IMR-90 (cell line): Measurements from ENCODE around the gene LRIG1. TPM values are rescaled to one million over a fixed set of nuclear protein-coding genes. Genes with fewer than 3 reads are reported as not detected.

Experiments
- ATAC-seq: fragments of 200-7000 bp; cut with Tn5 transposase; 2 replicates; pipeline ENCODE4 v1.9.1; 2020; ENCODE audit warnings: low read depth, mild to moderate bottlenecking, moderate library complexity
- BruUV-seq: library from RNA; stranded (reverse); fragments of 400-500 nt; replicated peaks from 2 replicates; lab custom pipeline; 2021; lab: Mats Ljungman, UMichigan
- CTCF ChIA-PET: fragments of 300-600 bp; formaldehyde crosslinking; extraction: SDS; loops from one replicate; lab custom pipeline; 2021; ENCODE audit warnings: antibody characterized with exemption; lab: Yijun Ruan, JAX
- POLR2A ChIA-PET: fragments of 300-600 bp; sonication (Branson Sonifier 250); formaldehyde crosslinking; loops from one replicate; lab custom pipeline; 2022; ENCODE audit warnings: antibody characterized with exemption; ENCODE audit not compliant: unreplicated experiment; lab: Charles Lee
- DNase-seq: peaks from one replicate; pipeline ENCODE4 v3.0.0; 2013
- H2AFZ ChIP-seq: replicated peaks from 2 replicates; pipeline ENCODE3; 2013; ENCODE audit warnings: low read length, mild to moderate bottlenecking; ENCODE audit not compliant: poor library complexity
- H2AK5ac ChIP-seq: 2 replicates; pipeline ENCODE4 v1.6.1; 2013; ENCODE audit warnings: low read depth, low read length, inconsistent platforms
- H2AK9ac ChIP-seq: replicated peaks from 2 replicates; pipeline ENCODE3; 2013; ENCODE audit warnings: mild to moderate bottlenecking, low read depth, low read length, moderate library complexity; ENCODE audit not compliant: poor library complexity
- H2BK120ac ChIP-seq: 2 replicates; pipeline ENCODE4 v1.6.1; 2013; ENCODE audit warnings: low read depth, low read length, inconsistent platforms
- H2BK15ac ChIP-seq: 3 replicates; pipeline ENCODE4 v1.6.1; 2013; ENCODE audit warnings: low read depth, low read length, inconsistent platforms
- H2BK20ac ChIP-seq: 2 replicates; pipeline ENCODE4 v1.6.1; 2013; ENCODE audit warnings: low read depth, mild to moderate bottlenecking, inconsistent platforms, low read length, moderate library complexity
- H2BK5ac ChIP-seq: 2 replicates; pipeline ENCODE4 v1.6.1; 2013; ENCODE audit warnings: mild to moderate bottlenecking, low read depth, low read length, inconsistent platforms; ENCODE audit not compliant: poor library complexity, severe bottlenecking
- H3K14ac ChIP-seq: replicated peaks from 2 replicates; pipeline ENCODE4 v1.6.1; 2013; ENCODE audit warnings: low read depth, low read length, inconsistent platforms
- H3K18ac ChIP-seq: 2 replicates; pipeline ENCODE4 v1.6.1; 2013; ENCODE audit warnings: low read depth, low read length, control low read depth
- H3K23ac ChIP-seq: 2 replicates; pipeline ENCODE4 v1.6.1; 2013; ENCODE audit warnings: low read depth, low read length, inconsistent platforms
- H3K27ac ChIP-seq: 2 replicates; pipeline ENCODE4 v1.5.1; 2013; ENCODE audit warnings: mild to moderate bottlenecking, control low read depth, low read length; ENCODE audit not compliant: insufficient read depth
- H3K27me3 ChIP-seq: 2 replicates; pipeline ENCODE4 v1.6.1; 2013; ENCODE audit warnings: low read length; ENCODE audit not compliant: control insufficient read depth, insufficient read depth
- H3K36me3 ChIP-seq: 2 replicates; pipeline ENCODE4 v1.6.1; 2013; ENCODE audit warnings: low read length, mixed read lengths; ENCODE audit not compliant: control insufficient read depth, insufficient read depth
- H3K4ac ChIP-seq: 2 replicates; pipeline ENCODE4 v1.6.1; 2013; ENCODE audit warnings: low read depth, low read length, inconsistent platforms
- H3K4me1 ChIP-seq: 2 replicates; pipeline ENCODE4 v1.6.1; 2013; ENCODE audit warnings: low read length, mixed read lengths; ENCODE audit not compliant: control insufficient read depth, insufficient read depth
- H3K4me2 ChIP-seq: 2 replicates; pipeline ENCODE4 v1.6.1; 2013; ENCODE audit warnings: low read depth, mild to moderate bottlenecking, control low read depth, low read length, moderate library complexity
- H3K4me3 ChIP-seq: 2 replicates; pipeline ENCODE4 v1.5.1; 2013; ENCODE audit warnings: low read depth, mild to moderate bottlenecking, control low read depth, low read length, moderate library complexity; ENCODE audit not compliant: insufficient read depth
- H3K56ac ChIP-seq: 2 replicates; pipeline ENCODE4 v1.6.1; 2013; ENCODE audit warnings: low read length, inconsistent platforms; ENCODE audit not compliant: insufficient read depth; ENCODE audit errors: extremely low read depth
- H3K79me1 ChIP-seq, 2 experiments: 2 replicates each; pipeline ENCODE4 v1.6.1; 2013; ENCODE audit warnings: low read length in 2 of 2, inconsistent platforms in 1 of 2, low read depth in 1 of 2
- H3K9ac ChIP-seq: 2 replicates; pipeline ENCODE4 v1.6.1; 2013; ENCODE audit warnings: low read depth, low read length, control low read depth
- H3K9me1 ChIP-seq: 2 replicates; pipeline ENCODE4 v1.6.1; 2013; ENCODE audit warnings: low read length, inconsistent platforms; ENCODE audit not compliant: insufficient read depth
- H3K9me3 ChIP-seq: 2 replicates; pipeline ENCODE4 v1.6.1; 2013; ENCODE audit warnings: low read length; ENCODE audit not compliant: control insufficient read depth, insufficient read depth
- H4K20me1 ChIP-seq: 2 replicates; pipeline ENCODE4 v1.6.1; 2013; ENCODE audit warnings: low read length, inconsistent platforms; ENCODE audit not compliant: insufficient read depth
- H4K5ac ChIP-seq: 2 replicates; pipeline ENCODE4 v1.6.1; 2013; ENCODE audit warnings: mild to moderate bottlenecking, low read depth, low read length, control low read depth
- H4K8ac ChIP-seq, 2 experiments: 2 replicates each; pipeline ENCODE4 v1.6.1; 2013; ENCODE audit warnings: low read depth in 2 of 2, low read length in 2 of 2, control low read depth in 1 of 2, inconsistent platforms in 1 of 2
- H4K91ac ChIP-seq: 2 replicates; pipeline ENCODE4 v1.6.1; 2013; ENCODE audit warnings: low read depth, low read length, inconsistent platforms; ENCODE audit not compliant: insufficient read depth
- CHD1 ChIP-seq: IDR thresholded peaks from 2 replicates; pipeline ENCODE4 v1.6.1; 2012; ENCODE audit warnings: low read depth, low read length, improper control_type of control experiment
- CTCF ChIP-seq: conservative IDR thresholded peaks from 2 replicates; pipeline ENCODE4 v1.5.1; 2012; ENCODE audit warnings: mild to moderate bottlenecking, low read depth, low read length, improper control_type of control experiment
- MAZ ChIP-seq: IDR thresholded peaks from 2 replicates; pipeline ENCODE4 v1.6.1; 2012; ENCODE audit warnings: low read depth, mild to moderate bottlenecking, low read length, improper control_type of control experiment, moderate library complexity, borderline replicate concordance
- MXI1 ChIP-seq: IDR thresholded peaks from 2 replicates; pipeline ENCODE4 v1.6.1; 2012; ENCODE audit warnings: low read depth, mild to moderate bottlenecking, low read length, moderate library complexity, borderline replicate concordance
- NFE2L2 ChIP-seq: fragments of 150-350 bp; IDR thresholded peaks from 2 replicates; pipeline ENCODE4 v1.6.1; 2016; ENCODE audit warnings: low read depth, mild to moderate bottlenecking, low read length
- RAD21 ChIP-seq: IDR thresholded peaks from 2 replicates; pipeline ENCODE4 v1.6.1; 2012; ENCODE audit warnings: low read length, improper control_type of control experiment
- RFX5 ChIP-seq: IDR thresholded peaks from 2 replicates; pipeline ENCODE4 v1.8.0; 2012; ENCODE audit warnings: low read depth, mild to moderate bottlenecking, low read length, moderate library complexity
- SMC3 ChIP-seq: fragments of 150-350 bp; IDR thresholded peaks from 2 replicates; pipeline ENCODE4 v1.6.1; 2016; ENCODE audit warnings: low read depth, mild to moderate bottlenecking, antibody characterized with exemption, low read length, moderate library complexity
- USF2 ChIP-seq: fragments of 150-350 bp; IDR thresholded peaks from 2 replicates; pipeline ENCODE4 v1.6.1; 2017; ENCODE audit warnings: mild to moderate bottlenecking, antibody characterized with exemption, low read length, low read depth
- WGBS, 2 experiments: methylation state at CpG; one replicate each; pipeline versions ENCODE4 v1.1.5 to v1.1.7; 2013; ENCODE audit warnings: missing lambda C conversion rate in 2 of 2; ENCODE audit not compliant: insufficient read length in 1 of 2; ENCODE audit errors: extremely low coverage in 2 of 2; 5-methylcytosine and 5-hydroxymethylcytosine counted together
- dilution Hi-C: fragments of 300-500 bp; cut with HindIII; formaldehyde crosslinking; loops from one replicate; pipeline ENCODE4 v1.14.3; 2018; ENCODE audit warnings: low sequenced_read_pairs; ENCODE audit not compliant: unreplicated experiment
- in situ Hi-C: fragments of 300-500 bp; cut with MboI; formaldehyde crosslinking; loops from 3 replicates; pipeline ENCODE4 v1.14.3; 2019; ENCODE audit warnings: low sequenced_read_pairs, inconsistent platforms, mixed read lengths
- intact Hi-C: fragments of 100-400 bp; cut with micrococcal nuclease; formaldehyde crosslinking; loops from 2 replicates; pipeline ENCODE4 v1.10.0; 2022
- polyA plus RNA-seq, 3 experiments: library from polyadenylated mRNA; depleted of rRNA; stranded (reverse); fragments of >200 nt; gene quantifications; 2 replicates each; pipeline ENCODE4 v1.2.3, GENCODE V29; 2012; ENCODE audit warnings: low replicate concordance in 1 of 3
- total RNA-seq: library from RNA; depleted of rRNA; stranded (reverse); fragments of >200 nt; gene quantifications from 2 replicates; pipeline ENCODE4 v1.2.3, GENCODE V29; 2012

Gene LRIG1
- total and polyA plus RNA-seq, 2 of the 4 experiments (the other 2 are of a cell fraction) = 62.8 to 87.8 TPM

DNA sequence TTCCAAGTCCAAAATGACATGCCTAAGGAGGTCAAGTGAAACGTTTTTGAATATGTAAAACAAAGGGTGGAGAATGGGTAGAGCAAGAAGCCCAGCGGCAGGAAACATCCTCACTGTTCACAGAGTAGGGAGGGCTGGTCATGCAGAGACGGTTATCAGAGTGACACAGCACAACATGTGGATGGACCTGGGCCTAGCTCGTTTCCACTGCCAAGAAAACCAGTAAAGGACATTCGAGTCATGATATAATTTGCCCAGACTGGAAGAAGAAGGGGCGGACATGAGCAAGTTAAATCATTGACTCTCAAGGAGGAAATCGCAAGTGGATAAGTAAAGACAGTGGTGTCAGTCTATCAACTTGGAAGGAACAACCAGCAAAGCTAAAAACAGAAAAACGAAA is 89.3 kb downstream of the LRIG1 start:
- H3K18ac ChIP-seq = peak overlapping the region; percentile 42; the same call in 1 of the 2 replicates
- no peaks in the 10 kb centered on the region for H3K27me3 ChIP-seq
- no peak overlapping the region for H2BK5ac ChIP-seq
- peak overlapping the region; percentile 3; the same call in 1 of the 2 replicates for H4K5ac ChIP-seq
- TF ChIP-seq MXI1 (no peak), CTCF (no peak), RFX5 (no peak), SMC3 (no peak), RAD21 (no peak), NFE2L2 (peak; percentile 24; the same call in 1 of the 2 replicates), CHD1 (no peak), USF2 (no peak), MAZ (no peak)
- H2BK20ac ChIP-seq = no peak overlapping the region
- H3K4me3 ChIP-seq = no peak overlapping the region
- in situ Hi-C loops (loop anchor here (10.0 kb wide), 1 partner anchor 183 kb away; no protein-coding TSS in a partner anchor), intact Hi-C loops (loop anchor here (10.0 kb wide), 1 partner anchor 183 kb away; no protein-coding TSS in a partner anchor), dilution Hi-C loops (no loop called here)
- no peaks in the 10 kb centered on the region for H3K9me3 ChIP-seq
- H3K27ac ChIP-seq = no peak overlapping the region
- BruUV-seq = no TSS peak
- peak overlapping the region; percentile 75 for H2AK5ac ChIP-seq
- H2AK9ac ChIP-seq = no peak overlapping the region
- peak overlapping the region; percentile 49; the same call in 1 of the 2 replicates for H3K14ac ChIP-seq
- peak overlapping the region; percentile 16 to 92; a peak in 2 of 4 replicates for H4K8ac ChIP-seq
- H3K79me1 ChIP-seq = peaks cover 0 to 54% of the 10 kb centered on the region in 2 experiments; a peak in 3 of 4 replicates
- WGBS, 2 experiments = 70% methylated on average over 4 of the region's 8 CpGs; no CpG with 5 or more reads in 1 of the 2 experiments
- no peak overlapping the region for H2BK120ac ChIP-seq
- DNase-seq (no peak), ATAC-seq (no peak)
- peaks cover 17% of the 10 kb centered on the region for H3K4me1 ChIP-seq
- H3K9me1 ChIP-seq = peaks cover 10% of the 10 kb centered on the region
- POLR2A ChIA-PET = no interaction called here
- no peak overlapping the region for H3K9ac ChIP-seq
- peak overlapping the region; percentile 66; the same call in 2 of the 3 replicates for H2BK15ac ChIP-seq
- peak overlapping the region; percentile 17 for H3K4ac ChIP-seq
- no peak overlapping the region for H3K4me2 ChIP-seq
- H2AFZ ChIP-seq = no peak overlapping the region
- peak overlapping the region; percentile 50; the same call in 1 of the 2 replicates for H4K91ac ChIP-seq
- H3K36me3 ChIP-seq = peaks cover 57% of the 10 kb centered on the region
- no peak overlapping the region for H3K23ac ChIP-seq
- CTCF ChIA-PET = no interaction called here
- no peaks in the 10 kb centered on the region; the same call in 1 of the 2 replicates for H4K20me1 ChIP-seq
- no peak overlapping the region for H3K56ac ChIP-seq
